HepG2 (cell line): Measurements from ENCODE around the gene DPY19L3. TPM values are rescaled to one million over a fixed set of nuclear protein-coding genes. Genes with fewer than 3 reads are reported as not detected.
"Not testable (repeated sequence)": the region's sequence is repeated elsewhere in the genome, so short reads cannot be mapped to it uniquely, and the experiment has no call there.

Experiments
- ATAC-seq: fragments of 200-7000 bp; cut with Tn5 transposase; 3 replicates; pipeline ENCODE4 v1.9.1; 2020; ENCODE audit warnings: mild to moderate bottlenecking, moderate library complexity
- BruUV-seq: library from RNA; stranded (reverse); fragments of 400-500 nt; replicated peaks from 2 replicates; lab custom pipeline; 2021; lab: Mats Ljungman, UMichigan
- CTCF ChIA-PET: fragments of 300-600 bp; formaldehyde crosslinking; extraction: SDS; loops from one replicate; lab custom pipeline; 2021; ENCODE audit warnings: low total read pairs, inconsistent platforms, low intra/inter-chr PET ratio; lab: Yijun Ruan, JAX
- POLR2A ChIA-PET: fragments of 350-600 bp; sonication (Branson Sonifier 250); formaldehyde crosslinking; loops from one replicate; lab custom pipeline; 2020; ENCODE audit warnings: antibody characterized with exemption, inconsistent platforms; lab: Yijun Ruan, JAX
- DNase-seq: peaks from one replicate; pipeline ENCODE4 v3.0.0-alpha.2; 2015; ENCODE audit warnings: low spot score
- FAIRE-seq: peaks from 3 replicates; lab custom pipeline; 2011; peaks lifted over from hg19 to GRCh38; lab: Jason Lieb, UNC
- H2AFZ ChIP-seq: one replicate; pipeline ENCODE4 v1.6.1; 2011; ENCODE audit warnings: low read length, inconsistent platforms
- H3K27ac ChIP-seq: fragments of 300-600 bp; 3 replicates; pipeline ENCODE4 v1.8.0; 2011; ENCODE audit warnings: mixed run types, mild to moderate bottlenecking, mixed read lengths, low read length, inconsistent platforms; ENCODE audit not compliant: insufficient read depth; ENCODE audit errors: extremely low read length
- H3K27me3 ChIP-seq, 2 experiments: fragments of 200-600 bp in 1 of 2; 2 replicates in 1 of 2; 3 replicates in 1 of 2; pipeline versions ENCODE4 v1.6.0 to v1.8.0; 2011; ENCODE audit warnings: low read length in 2 of 2, mild to moderate bottlenecking in 2 of 2, moderate library complexity in 2 of 2, inconsistent platforms in 1 of 2; ENCODE audit not compliant: insufficient read depth in 2 of 2, control insufficient read depth in 1 of 2
- H3K36me3 ChIP-seq, 2 experiments: fragments of 200-600 bp in 1 of 2; replicated peaks in 1 of 2; 2 replicates in 1 of 2; 3 replicates in 1 of 2; pipeline versions ENCODE4 v1.5.1 to v1.8.0; 2011; ENCODE audit warnings: low read length in 2 of 2, inconsistent platforms in 1 of 2; ENCODE audit not compliant: insufficient read depth in 2 of 2, control insufficient read depth in 1 of 2
- H3K4me1 ChIP-seq: 2 replicates; pipeline ENCODE4 v1.5.1; 2012; ENCODE audit warnings: low read length, inconsistent platforms; ENCODE audit not compliant: insufficient read depth
- H3K4me2 ChIP-seq: 2 replicates; pipeline ENCODE4 v1.6.0; 2011; ENCODE audit warnings: low read depth, low read length, inconsistent platforms
- H3K4me3 ChIP-seq, 3 experiments: fragments of 200-600 bp in 1 of 3; sonication (generic), shearing (Covaris generic) in 1 of 3; replicated peaks in 1 of 3; 2 replicates each; pipeline ENCODE4 v1.5.1; 2011 to 2016; ENCODE audit warnings: low read length in 3 of 3, inconsistent platforms in 2 of 3, low read depth in 2 of 3, mild to moderate bottlenecking in 2 of 3, control low read depth in 1 of 3, mixed read lengths in 1 of 3; ENCODE audit not compliant: insufficient read depth in 1 of 3
- H3K79me2 ChIP-seq: one replicate; pipeline ENCODE4 v1.6.1; 2011; ENCODE audit warnings: low read length, inconsistent platforms; ENCODE audit not compliant: insufficient read depth
- H3K9ac ChIP-seq: 2 replicates; pipeline ENCODE4 v1.6.0; 2011; ENCODE audit warnings: mild to moderate bottlenecking, low read depth, low read length, inconsistent platforms; ENCODE audit not compliant: insufficient read depth
- H3K9me3 ChIP-seq: 2 replicates; pipeline ENCODE4 v1.5.1; 2012; ENCODE audit warnings: mild to moderate bottlenecking, low read length
- H4K20me1 ChIP-seq: 2 replicates; pipeline ENCODE4 v1.6.0; 2011; ENCODE audit warnings: inconsistent platforms, mild to moderate bottlenecking, low read length, moderate library complexity; ENCODE audit not compliant: insufficient read depth
- CBX5 ChIP-seq: sonication (generic); formaldehyde crosslinking; IDR thresholded peaks from 2 replicates; pipeline ENCODE4 v1.4.0; 2020; ENCODE audit warnings: missing genetic modification reagents, borderline replicate concordance
- CTCF ChIP-seq: sonication (generic); formaldehyde crosslinking; IDR thresholded peaks from 2 replicates; pipeline ENCODE4 v1.5.0; 2020; ENCODE audit warnings: mild to moderate bottlenecking, missing genetic modification reagents, moderate library complexity
- RAD21 ChIP-seq: fragments of 450-650 bp; formaldehyde crosslinking; IDR thresholded peaks from 2 replicates; pipeline ENCODE4 v1.5.0; 2020; ENCODE audit warnings: mild to moderate bottlenecking
- SMC3 ChIP-seq: IDR thresholded peaks from 2 replicates; pipeline ENCODE4 v1.6.1; 2011; ENCODE audit warnings: low read length, improper control_type of control experiment
- STAG1 ChIP-seq: sonication (generic); formaldehyde crosslinking; IDR thresholded peaks from 2 replicates; pipeline ENCODE4 v1.4.0; 2020; ENCODE audit warnings: missing genetic modification reagents
- ZBTB3 ChIP-seq: sonication (generic); formaldehyde crosslinking; IDR thresholded peaks from 2 replicates; pipeline ENCODE4 v1.4.0; 2020; ENCODE audit warnings: low read depth, mild to moderate bottlenecking, moderate library complexity, missing genetic modification reagents, borderline replicate concordance
- ZBTB33 ChIP-seq: sonication (generic); formaldehyde crosslinking; IDR thresholded peaks from 2 replicates; pipeline ENCODE4 v1.4.0; 2020; ENCODE audit warnings: missing genetic modification reagents
- ZMYM4 ChIP-seq: sonication (generic); formaldehyde crosslinking; IDR thresholded peaks from 2 replicates; pipeline ENCODE4 v1.8.1; 2023; ENCODE audit warnings: mild to moderate bottlenecking, missing genetic modification reagents
- WGBS: methylation state at CpG from one replicate; pipeline ENCODE4 v1.1.6; 2017; ENCODE audit warnings: low lambda C conversion rate; 5-methylcytosine and 5-hydroxymethylcytosine counted together
- in situ Hi-C: cut with HindIII; loops from 2 replicates; pipeline ENCODE4 v1.10.0; 2017; ENCODE audit warnings: low pct_unique_long_range_greater_than_20kb; ENCODE audit not compliant: extremely low pct_ligation_motif_present
- intact Hi-C: fragments of 100-400 bp; cut with micrococcal nuclease; formaldehyde crosslinking; loops from one replicate; pipeline ENCODE4 v1.10.0; 2022; ENCODE audit not compliant: unreplicated experiment
- polyA plus RNA-seq, 8 experiments: library from polyadenylated mRNA; depleted of rRNA in 3 of 8; stranded (reverse) in 7 of 8; unstranded in 1 of 8; fragments of >200 nt; fragmentation: Illumina TruSeq in 4 of 8; extraction: Trizol in 4 of 8; gene quantifications; 2 replicates each; pipeline versions ENCODE4 v1.2.1 to v1.2.3, GENCODE V29; 2011 to 2016; ENCODE audit warnings: low read depth in 4 of 8, missing spikeins in 1 of 8, mixed read lengths in 1 of 8; ENCODE audit not compliant: insufficient read depth in 1 of 8
- total RNA-seq, 5 experiments: library from RNA; depleted of rRNA; stranded (reverse); fragments of >200 nt; fragmentation: Illumina TruSeq; extraction: Trizol; gene quantifications; 2 replicates each; pipeline ENCODE4 v1.2.3, GENCODE V29; 2016; ENCODE audit warnings: low read depth in 1 of 5

Gene DPY19L3
- total and polyA plus RNA-seq, 2 of the 13 experiments (the other 11 are each of a cell fraction or from before 2014, with no cell fraction given): 21.6 to 25.2 TPM

- ChIA-PET POLR2A (interaction anchor here (1.0 to 3.3 kb wide), 9 partner anchors 9 to 207 kb away, joined by 3 to 31 read pairs (median 9); partner anchors contain the start of genes DPY19L3, PDCD5 and ZNF507), CTCF (interaction anchor here (1.7 kb wide), 1 partner anchor 34 kb away, joined by 3 read pairs; no protein-coding TSS in a partner anchor)
- intact Hi-C loops: loop anchor here (5.0 kb wide), 1 partner anchor 33 kb away; the partner anchor contains the start of gene DPY19L3
- H4K20me1 ChIP-seq, BruUV-seq, in situ Hi-C loops, FAIRE-seq, H3K4me3 ChIP-seq, H2AFZ ChIP-seq, H3K9me3 ChIP-seq, ATAC-seq, H3K27me3 ChIP-seq, DNase-seq: not testable (repeated sequence)
- peak overlapping the region; percentile 98 for H3K27ac ChIP-seq
- H3K79me2 ChIP-seq: peaks cover 26% of the 10 kb centered on the region
- H3K4me2 ChIP-seq: peak overlapping the region; percentile 91
- peaks cover 6 to 30% of the 10 kb centered on the region in 2 experiments for H3K36me3 ChIP-seq
- WGBS: 63% methylated on average over 3 of the region's 3 CpGs
- peaks cover 47% of the 10 kb centered on the region for H3K4me1 ChIP-seq
- peak; percentile 7; the same call in 1 of the 2 replicates for TF ChIP-seq ZBTB3
- peak overlapping the region; percentile 58 for H3K9ac ChIP-seq
Measured at GRCh38 chr19:32374362-32374761, 31.2 kb upstream of the DPY19L3 start.

- BruUV-seq, DNase-seq: not testable (repeated sequence)
Measured at GRCh38 chr19:32377088-32377487, 28.5 kb upstream of the DPY19L3 start.

More at GRCh38 chr19:32377088-32377487, 28.5 kb upstream of the DPY19L3 start:
- CTCF ChIA-PET: interaction anchor here (0.6 to 1.5 kb wide), 3 partner anchors 37 to 89 kb away, joined by 3 read pairs; no protein-coding TSS in a partner anchor
- H3K9ac ChIP-seq, ATAC-seq, FAIRE-seq, POLR2A ChIA-PET, H3K27me3 ChIP-seq, H3K79me2 ChIP-seq, H3K4me2 ChIP-seq, H3K4me3 ChIP-seq, H4K20me1 ChIP-seq, H3K9me3 ChIP-seq, H3K27ac ChIP-seq, in situ Hi-C loops, H2AFZ ChIP-seq: not testable (repeated sequence)
- intact Hi-C loops: loop anchor here (5.0 kb wide), 1 partner anchor 90 kb away; no protein-coding TSS in a partner anchor
- H3K36me3 ChIP-seq: peaks cover 7 to 41% of the 10 kb centered on the region in 2 experiments
- peaks cover 33% of the 10 kb centered on the region for H3K4me1 ChIP-seq
- 96% methylated on average over 9 of the region's 9 CpGs for WGBS
- TF ChIP-seq ZBTB33: peak; percentile 100
- peak; percentile 35; the same call in 1 of the 2 replicates for TF ChIP-seq ZMYM4 (CRISPR knock-in tag)
- peak; percentile 8; the same call in 1 of the 2 replicates for TF ChIP-seq CBX5 (CRISPR knock-in tag)
- TF ChIP-seq CTCF (CRISPR knock-in tag): peak; percentile 72
- peak; percentile 71 for TF ChIP-seq STAG1 (CRISPR knock-in tag)
- TF ChIP-seq SMC3: peak; percentile 52; the same call in 1 of the 2 replicates
- TF ChIP-seq RAD21 (CRISPR knock-in tag): peak; percentile 63
